Endothelial cell of umbilical vein (primary cell): ENCODE measurements around the gene FRS2. TPM values are rescaled to one million over a fixed set of nuclear protein-coding genes. Genes with fewer than 3 reads are reported as not detected.
A peak's percentile ranks its signal among the peaks of the same experiment; 100 is the strongest.

Experiments used
- BruUV-seq: library from RNA; stranded (reverse); fragments of 400-500 nt; replicated peaks from 2 replicates; lab custom pipeline; 2021; lab: Mats Ljungman, UMichigan
- CTCF ChIA-PET: fragments of 300-600, 350-600 bp; sonication (Branson Sonifier 250); formaldehyde crosslinking; loops from one replicate; lab custom pipeline; 2021; ENCODE audit warnings: antibody characterized with exemption, inconsistent platforms; lab: Charles Lee
- POLR2A ChIA-PET: fragments of 300-600, 350-600 bp; sonication (Branson Sonifier 250); formaldehyde crosslinking; loops from one replicate; lab custom pipeline; 2021; ENCODE audit warnings: antibody characterized with exemption, inconsistent platforms; lab: Charles Lee
- DNase-seq: peaks from one replicate; pipeline ENCODE4 v3.0.0-alpha.2; 2011; ENCODE audit warnings: low read depth, low spot score
- FAIRE-seq: peaks from 2 replicates; lab custom pipeline; 2011; peaks lifted over from hg19 to GRCh38; lab: Jason Lieb, UNC
- H2AFZ ChIP-seq: 2 replicates; pipeline ENCODE4 v1.6.0; 2012; ENCODE audit warnings: low read depth, low read length, control low read depth, inconsistent platforms
- H3K27ac ChIP-seq: 2 replicates; pipeline ENCODE4 v1.5.1; 2011; ENCODE audit warnings: low read depth, mild to moderate bottlenecking, control low read depth, low read length, moderate library complexity; ENCODE audit not compliant: insufficient read depth
- H3K27me3 ChIP-seq, 2 experiments: 2 replicates each; pipeline versions ENCODE4 v1.6.0 to v1.6.1; 2011; ENCODE audit warnings: low read length in 2 of 2, mixed read lengths in 1 of 2; ENCODE audit not compliant: control insufficient read depth in 2 of 2, insufficient read depth in 2 of 2
- H3K36me3 ChIP-seq, 2 experiments: 2 replicates in 1 of 2; 3 replicates in 1 of 2; pipeline ENCODE4 v1.5.1; 2011; ENCODE audit warnings: low read length in 2 of 2, mild to moderate bottlenecking in 1 of 2, moderate library complexity in 1 of 2; ENCODE audit not compliant: control insufficient read depth in 2 of 2, insufficient read depth in 2 of 2; ENCODE audit errors: extremely low read depth in 1 of 2
- H3K4me1 ChIP-seq: 3 replicates; pipeline ENCODE4 v1.5.1; 2011; ENCODE audit warnings: mild to moderate bottlenecking, low read length; ENCODE audit not compliant: control insufficient read depth, insufficient read depth; ENCODE audit errors: extremely low read depth
- H3K4me2 ChIP-seq: 2 replicates; pipeline ENCODE4 v1.6.1; 2011; ENCODE audit warnings: low read length, control low read depth, mixed read lengths; ENCODE audit not compliant: insufficient read depth
- H3K4me3 ChIP-seq, 3 experiments: fragments of 200-600 bp in 1 of 3; sonication (generic), shearing (Covaris generic) in 1 of 3; replicated peaks in 1 of 3; 2 replicates each; pipeline ENCODE4 v1.5.1; 2011 to 2016; ENCODE audit warnings: control low read depth in 3 of 3, low read length in 3 of 3, mild to moderate bottlenecking in 2 of 3, inconsistent platforms in 1 of 3, low read depth in 1 of 3, moderate library complexity in 1 of 3; ENCODE audit not compliant: insufficient read depth in 1 of 3
- H3K79me2 ChIP-seq: 2 replicates; pipeline ENCODE4 v1.6.0; 2012; ENCODE audit warnings: low read length, inconsistent platforms; ENCODE audit not compliant: control insufficient read depth, insufficient read depth
- H3K9ac ChIP-seq: replicated peaks from 2 replicates; pipeline ENCODE3; 2011; ENCODE audit warnings: low read length, control low read depth; ENCODE audit not compliant: insufficient read depth; ENCODE audit errors: extremely low read depth
- H3K9me1 ChIP-seq: replicated peaks from 3 replicates; pipeline ENCODE4 v1.6.0; 2011; ENCODE audit warnings: mild to moderate bottlenecking, low read length; ENCODE audit not compliant: control insufficient read depth, insufficient read depth; ENCODE audit errors: extremely low read depth
- H3K9me3 ChIP-seq: replicated peaks from 2 replicates; pipeline ENCODE4 v1.5.1; 2012; ENCODE audit warnings: low read length, inconsistent platforms; ENCODE audit not compliant: control insufficient read depth, insufficient read depth
- H4K20me1 ChIP-seq: replicated peaks from 2 replicates; pipeline ENCODE3; 2011; ENCODE audit warnings: mild to moderate bottlenecking, low read length; ENCODE audit not compliant: control insufficient read depth, insufficient read depth; ENCODE audit errors: extremely low read depth
- CTCF ChIP-seq, 2 donors: IDR thresholded peaks; 1 replicate in 1 of 2; 2 replicates in 1 of 2; pipeline ENCODE4 v1.5.1; 2011; ENCODE audit warnings: low read length in 2 of 2, mild to moderate bottlenecking in 2 of 2, moderate library complexity in 2 of 2, control low read depth in 1 of 2, inconsistent platforms in 1 of 2, low read depth in 1 of 2; ENCODE audit not compliant: insufficient read depth in 1 of 2; ENCODE audit errors: extremely low read depth in 1 of 2
- EZH2 ChIP-seq: IDR thresholded peaks from 2 replicates; pipeline ENCODE4 v1.6.1; 2012; ENCODE audit warnings: borderline replicate concordance, low read depth, mild to moderate bottlenecking, moderate library complexity, low read length, inconsistent platforms; ENCODE audit not compliant: severe bottlenecking
- FOS ChIP-seq: IDR thresholded peaks from 2 replicates; pipeline ENCODE4 v1.6.1; 2011; ENCODE audit warnings: mild to moderate bottlenecking, low read length, moderate library complexity, borderline replicate concordance; ENCODE audit not compliant: insufficient read depth
- GATA2 ChIP-seq: IDR thresholded peaks from 2 replicates; pipeline ENCODE4 v1.7.0; 2011; ENCODE audit warnings: low read depth, mild to moderate bottlenecking, moderate library complexity, mixed read lengths, low read length; ENCODE audit not compliant: insufficient read length, insufficient read depth
- JUN ChIP-seq: IDR thresholded peaks from 2 replicates; pipeline ENCODE4 v1.6.1; 2011; ENCODE audit warnings: borderline replicate concordance, low read depth; ENCODE audit not compliant: insufficient read length, insufficient read depth
- MYC ChIP-seq: IDR thresholded peaks from one replicate; pipeline ENCODE4 v1.6.1; 2011; ENCODE audit warnings: mild to moderate bottlenecking, low read depth, low read length
- POLR2A ChIP-seq: IDR thresholded peaks from 2 replicates; pipeline ENCODE4 v1.6.1; 2012; ENCODE audit warnings: low read depth, mild to moderate bottlenecking, control low read depth, low read length
- POLR2AphosphoS5 ChIP-seq: IDR thresholded peaks from 2 replicates; pipeline ENCODE4 v1.6.1; 2012; ENCODE audit warnings: low read depth, mild to moderate bottlenecking, control low read depth, low read length, moderate library complexity; ENCODE audit not compliant: insufficient read depth
- dilution Hi-C: fragments of 300-500 bp; cut with MboI; formaldehyde crosslinking; loops from one replicate; pipeline ENCODE4 v1.15.0; 2019; ENCODE audit warnings: low sequenced_read_pairs; ENCODE audit not compliant: extremely low pct_ligation_motif_present
- intact Hi-C: fragments of 100-400 bp; cut with micrococcal nuclease; formaldehyde crosslinking; loops from one replicate; pipeline ENCODE4 v1.10.0; 2022
- polyA plus RNA-seq, 4 experiments: library from polyadenylated mRNA; depleted of rRNA in 3 of 4; stranded (reverse) in 3 of 4; unstranded in 1 of 4; fragments of >200 nt; gene quantifications; 2 replicates each; pipeline versions ENCODE4 v1.2.1 to v1.2.3, GENCODE V29; 2011 to 2012; ENCODE audit warnings: missing spikeins in 1 of 4
- total RNA-seq: library from RNA; stranded (reverse); gene quantifications from 2 replicates; pipeline ENCODE4 v1.2.3, GENCODE V29; 2021
- TF ChIP-seq, protein P1 (sequence below): IDR thresholded peaks from 2 replicates; pipeline ENCODE4 v1.6.1; 2011; ENCODE audit not compliant: insufficient read depth, insufficient read length

Gene FRS2
- total and polyA plus RNA-seq, 2 donors (not counting 3 experiments of a cell fraction or from before 2014, with no cell fraction given): 6.3 to 15.5 TPM

GRCh38 chr12:69469854-69470188 lies 367 bp upstream of the FRS2 start:
- Histone ChIP-seq H3K36me3 (no peaks in the 10 kb centered on the region), H3K9ac (peak overlapping the region; percentile 93), H3K9me3 (no peaks in the 10 kb centered on the region), H3K4me2 (peak overlapping the region; percentile 92), H3K4me3 (peak overlapping the region; percentile 53 to 89 (median 79)), H3K9me1 (no peaks in the 10 kb centered on the region), H3K27me3 (no peaks in the 10 kb centered on the region), H2AFZ (peak overlapping the region; percentile 92), H3K79me2 (peaks cover 42% of the 10 kb centered on the region), H3K4me1 (peaks cover 12% of the 10 kb centered on the region), H4K20me1 (peaks cover 8% of the 10 kb centered on the region), H3K27ac (peak overlapping the region; percentile 59)
- no peak for DNase-seq
- ChIA-PET POLR2A (interaction anchor here (0.7 kb wide), 1 partner anchor 115 kb away, joined by 3 read pairs; the partner anchor contains the start of gene CCT2), CTCF (interaction anchor here (0.8 to 1.6 kb wide), 7 partner anchors 11 to 169 kb away, joined by 3 to 37 read pairs (median 4); no protein-coding TSS in a partner anchor)
- dilution Hi-C loops: no loop called here
- BruUV-seq: TSS peak; percentile 96
- FAIRE-seq: no peak
- TF ChIP-seq, protein P1, sequence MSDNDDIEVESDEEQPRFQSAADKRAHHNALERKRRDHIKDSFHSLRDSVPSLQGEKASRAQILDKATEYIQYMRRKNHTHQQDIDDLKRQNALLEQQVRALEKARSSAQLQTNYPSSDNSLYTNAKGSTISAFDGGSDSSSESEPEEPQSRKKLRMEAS: no peak
- TF ChIP-seq EZH2 (no peak), POLR2AphosphoS5 (no peak), GATA2 (no peak), POLR2A (no peak)
- intact Hi-C loops: loop anchor here (1.0 to 2.0 kb wide), 5 partner anchors 63 to 269 kb away; partner anchors contain the start of gene CCT2

DNA sequence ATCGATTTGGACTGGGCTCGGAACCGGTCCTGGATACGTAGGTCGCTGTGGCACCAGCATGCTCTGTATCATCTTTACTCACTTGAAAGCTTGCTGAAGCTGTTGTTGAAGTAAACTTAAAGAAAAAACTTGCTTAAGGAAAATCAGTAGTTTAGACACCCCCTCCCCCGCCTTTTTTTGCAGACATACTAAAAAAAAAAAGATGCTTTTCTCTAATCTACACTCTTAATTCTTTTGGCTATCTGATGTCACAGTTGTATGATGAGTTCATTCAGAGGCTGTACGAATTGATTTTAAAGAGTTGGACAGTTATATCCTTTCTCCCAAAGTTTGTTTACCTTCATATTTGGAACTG lies 865 bp downstream of the FRS2 start:
- peaks cover 12% of the 10 kb centered on the region for H3K4me1 ChIP-seq
- H3K4me3 ChIP-seq: peak overlapping the region; percentile 53 to 89 (median 79)
- intact Hi-C loops (loop anchor here (2.0 kb wide), 2 partner anchors 64 to 82 kb away; no protein-coding TSS in a partner anchor), dilution Hi-C loops (no loop called here)
- H2AFZ ChIP-seq: no peak overlapping the region
- peak overlapping the region; percentile 89 for H3K4me2 ChIP-seq
- no peaks in the 10 kb centered on the region for H3K9me1 ChIP-seq
- H3K79me2 ChIP-seq: peaks cover 55% of the 10 kb centered on the region
- no peaks in the 10 kb centered on the region for H3K9me3 ChIP-seq
- H3K9ac ChIP-seq: peak overlapping the region; percentile 93
- no peak for DNase-seq
- peaks cover 14% of the 10 kb centered on the region for H4K20me1 ChIP-seq
- no peaks in the 10 kb centered on the region for H3K36me3 ChIP-seq
- TSS peak; percentile 41 for BruUV-seq
- ChIA-PET POLR2A (no interaction called here), CTCF (interaction anchor here (1.0 to 1.6 kb wide), 4 partner anchors 47 to 99 kb away, joined by 3 to 37 read pairs (median 4); no protein-coding TSS in a partner anchor)
- H3K27ac ChIP-seq: peak overlapping the region; percentile 59
- no peaks in the 10 kb centered on the region for H3K27me3 ChIP-seq
- TF ChIP-seq POLR2AphosphoS5 (no peak), EZH2 (no peak), CTCF (IDR thresholded peaks at IDR 0.05; ENCODE audit: extremely low read depth in 1 of 2, insufficient read depth in 1 of 2, low read depth in 1 of 2, low read length in 2 of 2) (peak in 1 of 2 donors; percentile 2), JUN (no peak), GATA2 (no peak), FOS (no peak), MYC (no peak)
- TF ChIP-seq, protein P1: no peak
- FAIRE-seq: no peak
